Subcutaneous abdominal adipose tissue (tissue), 5 donors: Measurements from ENCODE around the gene CD37.

ENCODE experiments used
- H3K27ac ChIP-seq: one replicate; pipeline ENCODE4 v1.7.0; 2013; ENCODE audit warnings: low read depth, mild to moderate bottlenecking, inconsistent platforms, low read length, moderate library complexity
- H3K27me3 ChIP-seq, 5 donors: one replicate each; pipeline ENCODE4 v1.7.0; 2013; ENCODE audit warnings: low read length in 5 of 5, inconsistent platforms in 1 of 5; ENCODE audit not compliant: control insufficient read depth in 5 of 5, insufficient read depth in 4 of 5
- H3K36me3 ChIP-seq, 5 donors: one replicate each; pipeline ENCODE4 v1.7.0; 2013; ENCODE audit warnings: low read length in 5 of 5; ENCODE audit not compliant: control insufficient read depth in 5 of 5, insufficient read depth in 5 of 5
- H3K4me1 ChIP-seq, 5 donors: one replicate each; pipeline ENCODE4 v1.7.0; 2013; ENCODE audit warnings: low read length in 5 of 5, mild to moderate bottlenecking in 3 of 5, moderate library complexity in 1 of 5; ENCODE audit not compliant: control insufficient read depth in 5 of 5, insufficient read depth in 5 of 5
- H3K4me3 ChIP-seq, 5 donors: one replicate each; pipeline ENCODE4 v1.7.0; 2013; ENCODE audit warnings: low read length in 5 of 5, low read depth in 1 of 5
- H3K9ac ChIP-seq, 5 donors: one replicate each; pipeline ENCODE4 v1.7.0; 2013; ENCODE audit warnings: low read length in 5 of 5, mild to moderate bottlenecking in 4 of 5, moderate library complexity in 3 of 5
- H3K9me3 ChIP-seq, 5 donors: one replicate each; pipeline ENCODE4 v1.7.0; 2013; ENCODE audit warnings: low read length in 5 of 5; ENCODE audit not compliant: control insufficient read depth in 5 of 5
- donor health status: healthy.
- donor health status: healthy.
- donor health status: healthy.
- donor health status: healthy.
- donor health status: healthy.

CD37 gene

DNA sequence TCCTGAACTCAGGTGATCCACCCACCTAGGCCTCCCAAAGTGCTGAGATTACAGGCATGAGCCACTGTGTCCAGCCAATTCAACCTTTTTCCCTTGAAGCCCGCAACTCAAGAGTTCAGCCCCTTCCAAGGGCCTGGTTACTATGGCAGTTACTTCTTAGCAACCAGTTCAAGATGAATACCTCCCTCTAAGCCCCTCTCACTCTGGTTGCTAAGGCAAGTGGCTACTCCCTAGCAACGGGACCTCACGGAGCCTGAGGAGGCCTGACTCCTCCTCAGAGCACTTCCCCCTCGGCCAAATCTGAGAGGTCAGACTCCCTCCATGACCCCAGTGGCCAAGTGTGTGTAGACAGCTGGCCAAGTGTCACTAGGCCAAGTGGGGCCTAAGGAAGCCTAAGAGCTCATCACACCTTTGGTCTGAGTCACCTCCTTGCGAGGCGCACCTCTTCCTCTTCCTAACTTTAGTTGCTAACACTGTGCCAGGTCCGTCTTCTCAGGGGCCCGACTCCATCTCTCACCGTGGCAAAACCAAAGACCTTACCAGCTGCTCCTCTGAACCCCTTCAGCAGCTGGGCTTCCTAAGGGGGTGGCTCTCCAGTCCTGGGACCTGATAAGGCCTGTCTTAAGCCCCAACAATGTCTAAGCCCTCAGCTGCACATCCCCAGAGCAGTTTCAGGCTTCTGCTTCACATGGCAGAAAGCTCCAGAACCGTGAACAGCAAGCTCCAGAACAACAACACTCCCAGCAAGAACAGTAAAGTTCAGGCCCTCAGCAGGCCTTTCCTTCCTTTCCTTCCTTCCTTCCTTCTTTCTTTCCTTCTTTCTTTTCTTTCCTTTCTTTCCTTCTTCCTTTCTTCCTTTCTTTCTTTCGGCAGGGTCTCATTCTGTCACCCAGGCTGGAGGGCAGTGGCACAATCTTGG is 9.6 kb downstream of the CD37 start:
- peaks cover 0 to 74% (median 62%) of the 10 kb centered on the region in 5 donors for H3K36me3 ChIP-seq
- no peak overlapping the region for H3K27ac ChIP-seq
- no peak overlapping the region for H3K9ac ChIP-seq
- H3K4me3 ChIP-seq = no peak overlapping the region
- peaks cover 0 to 14% (median 11%) of the 10 kb centered on the region in 5 donors for H3K4me1 ChIP-seq
- no peaks in the 10 kb centered on the region for H3K27me3 ChIP-seq
- H3K9me3 ChIP-seq = no peaks in the 10 kb centered on the region

DNA sequence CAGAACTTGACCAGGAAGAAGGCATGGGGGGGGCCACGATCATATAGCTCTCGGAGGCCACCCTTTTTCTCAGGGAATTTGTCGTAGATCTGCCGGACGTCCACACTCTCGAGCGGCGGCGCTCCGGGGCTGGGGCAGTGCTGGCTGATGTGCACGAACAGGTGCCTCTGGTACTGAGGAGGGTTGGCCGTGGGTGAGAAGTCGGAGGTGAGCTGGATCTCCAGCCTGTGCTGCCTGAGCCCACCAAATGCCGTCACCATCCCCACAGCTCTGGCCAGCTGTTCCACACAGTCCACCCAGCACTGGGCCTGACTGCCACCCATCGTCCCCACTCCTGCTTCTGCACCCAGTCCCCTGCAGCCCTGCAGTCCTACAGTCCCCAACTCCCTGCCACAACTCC is 12.0 kb downstream of the CD37 start:
- no peak overlapping the region for H3K9ac ChIP-seq
- peaks cover 0 to 80% (median 71%) of the 10 kb centered on the region in 5 donors for H3K36me3 ChIP-seq
- no peak overlapping the region for H3K27ac ChIP-seq
- H3K4me1 ChIP-seq = no peaks in the 10 kb centered on the region
- H3K4me3 ChIP-seq = no peak overlapping the region
- no peaks in the 10 kb centered on the region for H3K9me3 ChIP-seq
- H3K27me3 ChIP-seq = no peaks in the 10 kb centered on the region

DNA sequence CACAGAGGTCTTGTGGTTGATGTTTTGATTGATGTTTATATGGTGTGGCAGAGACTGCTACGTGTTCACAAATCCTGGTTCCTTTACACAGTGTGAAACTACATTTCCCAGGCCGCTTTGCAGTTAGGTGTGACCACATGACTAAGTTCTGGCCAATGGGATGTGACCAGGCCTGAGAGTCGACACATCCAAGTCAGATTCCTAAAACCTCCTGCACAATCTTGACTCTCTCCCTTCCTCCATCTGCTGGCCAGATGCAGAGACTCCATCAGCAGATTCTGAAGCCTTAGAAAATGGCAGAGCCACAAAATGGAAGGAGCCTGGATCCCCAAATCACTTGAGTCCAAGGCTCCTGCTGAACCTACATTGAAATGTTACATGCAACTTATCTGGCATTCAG is 12.6 kb downstream of the CD37 start:
- Histone ChIP-seq H3K4me3 (no peak overlapping the region), H3K36me3 (peaks cover 0 to 75% (median 66%) of the 10 kb centered on the region in 5 donors), H3K9ac (no peak overlapping the region), H3K9me3 (no peaks in the 10 kb centered on the region), H3K27ac (no peak overlapping the region), H3K4me1 (no peaks in the 10 kb centered on the region), H3K27me3 (no peaks in the 10 kb centered on the region)

DNA sequence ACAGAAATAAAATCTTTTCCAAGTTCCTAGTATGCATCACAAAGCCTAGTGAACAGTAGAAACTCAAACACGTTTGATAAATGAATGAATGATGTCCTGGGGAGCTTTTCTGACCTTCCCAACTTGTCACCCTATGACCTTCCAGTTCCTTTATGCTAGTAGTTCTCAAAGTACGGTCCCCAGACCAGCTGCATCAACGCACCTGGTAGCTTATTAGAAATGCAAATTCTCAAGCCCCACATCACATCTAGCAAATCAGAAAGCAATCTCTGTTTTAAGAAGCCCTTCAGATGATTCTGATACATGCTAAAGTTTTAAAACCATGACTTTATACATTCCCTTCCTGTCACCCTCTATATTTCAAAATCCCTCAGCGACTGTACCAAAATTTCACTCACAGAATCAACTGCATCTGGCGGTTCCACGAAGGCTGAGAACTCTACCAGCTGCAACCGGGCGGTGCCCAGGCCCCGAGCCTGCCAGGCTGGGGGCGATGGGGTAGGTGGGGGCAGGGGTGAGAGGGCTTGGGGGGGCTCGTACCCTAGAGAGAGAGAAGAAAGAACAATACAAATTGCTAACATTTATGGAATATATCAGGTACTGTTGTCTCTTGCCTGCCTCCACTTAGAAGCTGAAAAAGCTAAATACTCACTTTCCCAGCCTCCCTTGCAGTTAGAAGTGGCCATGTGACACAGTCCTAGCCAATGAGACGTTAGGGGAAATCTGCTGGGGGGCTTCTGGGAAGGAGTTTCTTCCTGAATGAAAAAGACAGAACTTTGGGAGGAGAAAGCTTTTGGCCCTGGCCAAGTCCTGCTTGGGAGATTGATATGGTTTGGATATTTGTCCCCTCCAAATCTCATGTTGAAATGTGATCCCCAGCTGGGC is 13.3 kb downstream of the CD37 start:
- no peaks in the 10 kb centered on the region for H3K27me3 ChIP-seq
- no peak overlapping the region for H3K4me3 ChIP-seq
- no peak overlapping the region for H3K9ac ChIP-seq
- no peaks in the 10 kb centered on the region for H3K9me3 ChIP-seq
- no peaks in the 10 kb centered on the region for H3K4me1 ChIP-seq
- H3K27ac ChIP-seq = no peak overlapping the region
- H3K36me3 ChIP-seq = peaks cover 0 to 74% (median 67%) of the 10 kb centered on the region in 5 donors

DNA sequence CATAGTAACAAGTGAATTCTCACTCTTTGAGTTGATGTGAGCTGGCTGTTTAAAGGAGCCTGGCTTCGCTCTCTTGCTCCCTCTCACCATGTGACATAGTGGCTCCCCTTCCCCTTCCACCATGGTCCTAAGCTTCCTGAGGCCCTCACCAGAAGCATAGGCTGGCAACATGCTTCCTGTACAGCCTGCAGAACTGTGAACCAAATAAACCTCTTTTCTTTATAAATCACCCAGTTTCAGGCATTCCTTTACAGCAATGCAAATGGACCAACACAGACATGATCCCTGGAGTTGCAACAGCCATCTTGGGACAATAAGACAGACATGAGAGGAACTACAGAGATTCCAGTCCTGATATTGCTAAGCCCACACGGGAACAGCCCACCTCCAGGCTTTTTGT is 14.4 kb downstream of the CD37 start:
- H3K4me1 ChIP-seq = no peaks in the 10 kb centered on the region
- no peak overlapping the region for H3K27ac ChIP-seq
- no peak overlapping the region for H3K9ac ChIP-seq
- peaks cover 0 to 76% (median 70%) of the 10 kb centered on the region in 5 donors for H3K36me3 ChIP-seq
- H3K4me3 ChIP-seq = no peak overlapping the region
- no peaks in the 10 kb centered on the region for H3K27me3 ChIP-seq
- H3K9me3 ChIP-seq = no peaks in the 10 kb centered on the region

DNA sequence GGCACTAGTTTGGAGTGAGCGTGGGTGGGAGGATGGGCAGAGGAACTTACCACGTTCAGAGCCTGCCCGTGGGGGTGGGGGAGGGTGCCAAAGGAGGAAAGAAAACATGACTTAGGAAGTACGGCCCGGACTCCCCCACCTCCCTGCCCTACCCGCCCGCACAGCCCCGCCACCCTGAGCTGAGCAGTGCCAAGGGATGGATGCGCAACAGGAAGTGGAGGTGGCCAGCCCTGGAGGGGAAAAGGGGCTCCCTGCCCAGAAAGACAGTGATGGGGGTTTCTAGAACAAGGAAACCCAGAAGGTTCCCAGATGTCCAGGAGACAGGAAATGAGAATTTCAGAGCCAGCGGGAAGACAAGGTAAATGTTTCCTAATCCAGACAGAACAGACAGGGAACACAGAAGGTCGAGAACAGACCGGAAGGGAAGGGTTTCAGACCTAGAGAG is 20.7 kb downstream of the CD37 start:
- Histone ChIP-seq H3K27me3 (no peaks in the 10 kb centered on the region), H3K27ac (peak overlapping the region; percentile 41), H3K9ac (no peak overlapping the region), H3K4me1 (peaks cover 0 to 33% (median 27%) of the 10 kb centered on the region in 5 donors), H3K9me3 (no peaks in the 10 kb centered on the region), H3K36me3 (peaks cover 0 to 66% (median 39%) of the 10 kb centered on the region in 5 donors), H3K4me3 (no peak overlapping the region)

DNA sequence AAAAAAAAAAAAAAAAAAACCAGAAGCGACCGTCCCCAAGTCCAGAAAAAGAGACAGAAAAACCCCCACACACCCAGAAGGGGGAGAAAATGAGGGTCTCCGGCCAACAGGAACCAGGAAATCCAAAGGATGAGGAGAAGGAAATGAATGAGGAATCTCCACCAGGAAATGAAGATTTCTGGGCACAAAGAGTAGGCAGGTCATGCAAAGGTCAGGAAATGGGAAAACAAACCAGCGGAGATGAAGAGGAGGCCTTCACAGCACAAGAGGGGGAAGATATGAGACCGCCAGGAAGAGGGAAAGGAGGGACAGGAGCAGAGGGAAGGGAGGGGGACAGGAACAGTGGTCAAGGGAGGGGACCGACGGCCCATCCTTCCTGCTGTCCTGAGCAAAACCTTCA is 21.2 kb downstream of the CD37 start:
- no peak overlapping the region for H3K27ac ChIP-seq
- H3K4me3 ChIP-seq = peak overlapping the region in 2 of 5 donors; percentile 11 to 23
- H3K36me3 ChIP-seq = peaks cover 0 to 61% (median 35%) of the 10 kb centered on the region in 5 donors
- no peaks in the 10 kb centered on the region for H3K9me3 ChIP-seq
- H3K9ac ChIP-seq = peak overlapping the region in 1 of 5 donors; percentile 21
- H3K4me1 ChIP-seq = peaks cover 0 to 37% (median 31%) of the 10 kb centered on the region in 5 donors
- H3K27me3 ChIP-seq = no peaks in the 10 kb centered on the region

DNA sequence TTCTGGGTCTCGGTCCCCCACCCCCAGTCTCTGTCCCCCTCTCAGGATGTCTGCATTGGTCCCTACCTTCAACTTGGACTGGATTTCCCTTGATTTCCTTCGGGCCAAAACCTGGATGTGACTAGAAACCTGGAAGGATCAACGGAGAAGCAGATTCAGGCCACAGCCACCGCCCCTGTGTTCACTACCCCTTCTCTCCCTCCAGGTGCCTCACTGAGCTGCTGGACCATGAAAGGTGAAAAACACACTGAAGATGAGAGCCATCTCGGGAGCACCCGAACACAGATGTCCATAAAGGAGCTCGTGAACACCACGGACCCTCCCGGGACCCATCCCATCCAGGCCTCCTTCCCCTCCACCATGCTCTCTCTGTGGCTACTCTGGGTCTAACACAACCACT is 22.0 kb downstream of the CD37 start:
- Histone ChIP-seq H3K4me3 (no peak overlapping the region), H3K27me3 (no peaks in the 10 kb centered on the region), H3K9ac (peak overlapping the region in 1 of 5 donors; percentile 28), H3K9me3 (no peaks in the 10 kb centered on the region), H3K4me1 (peaks cover 0 to 44% (median 31%) of the 10 kb centered on the region in 5 donors), H3K36me3 (peaks cover 0 to 57% (median 28%) of the 10 kb centered on the region in 5 donors), H3K27ac (no peak overlapping the region)

DNA sequence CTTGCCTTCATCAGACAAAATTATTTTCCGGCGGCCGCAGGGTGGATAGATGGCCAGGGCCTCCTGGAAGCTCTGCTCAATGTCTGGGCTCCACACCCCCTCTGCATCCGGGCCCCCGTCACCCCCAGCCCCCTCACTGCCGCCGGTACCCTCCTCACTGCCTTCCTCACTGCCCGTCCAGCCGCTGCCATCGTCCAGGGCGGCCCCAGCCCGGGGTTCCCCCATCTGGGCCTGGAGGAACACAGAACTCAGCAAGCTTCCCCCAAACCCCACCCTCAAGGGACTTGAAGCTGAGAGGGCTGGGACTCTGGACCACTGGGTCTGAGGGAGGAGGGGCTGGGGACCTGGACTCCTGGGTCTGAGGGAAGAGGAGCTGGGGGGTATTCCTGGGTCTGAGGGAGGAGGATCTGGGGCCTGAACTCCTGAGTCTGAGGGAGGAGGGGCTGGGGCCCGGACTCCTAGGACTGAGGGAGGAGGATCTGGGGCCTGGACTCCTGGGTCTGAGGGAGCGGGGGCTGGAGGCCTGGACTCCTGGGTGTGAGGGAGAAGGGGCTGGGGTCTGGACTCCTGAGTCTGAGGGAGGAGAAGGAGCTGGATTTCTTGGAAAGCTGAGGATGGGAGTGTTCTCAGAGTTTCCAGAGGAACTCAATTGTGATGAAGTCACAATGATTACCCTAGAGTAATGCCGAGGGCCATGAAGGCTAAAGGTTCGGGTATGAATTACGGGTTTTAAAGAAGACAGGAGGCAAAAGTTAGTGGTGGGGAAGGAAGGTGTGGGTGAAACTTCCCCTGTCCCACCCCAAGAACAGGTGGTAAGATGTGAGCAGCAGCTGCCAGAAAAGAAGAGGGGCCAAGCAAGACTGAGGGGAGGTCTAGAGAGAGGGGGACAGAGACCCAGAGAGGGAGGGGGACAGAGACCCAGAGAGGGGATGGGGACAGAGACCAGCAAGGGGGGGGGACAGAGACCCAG is 24.9 kb downstream of the CD37 start:
- Histone ChIP-seq H3K9me3 (no peaks in the 10 kb centered on the region), H3K27me3 (no peaks in the 10 kb centered on the region), H3K4me1 (peaks cover 0 to 62% (median 43%) of the 10 kb centered on the region in 5 donors), H3K36me3 (peaks cover 0 to 33% (median 19%) of the 10 kb centered on the region in 5 donors), H3K4me3 (peak overlapping the region in 2 of 5 donors; percentile 13 to 85), H3K27ac (peak overlapping the region; percentile 90), H3K9ac (peak overlapping the region in 3 of 5 donors; percentile 59 to 84 (median 78))
